Mesenchymal stem cell (in vitro differentiated cells and primary cell): Measurements from ENCODE around the gene ABCC10.

Experiments used
- DNase-seq: peaks from one replicate; pipeline ENCODE4 v3.0.0-alpha.2; 2013
- H2AFZ ChIP-seq: one replicate; pipeline ENCODE4 v1.6.1; 2013; ENCODE audit warnings: low read depth, mild to moderate bottlenecking, control low read depth, inconsistent platforms, low read length, moderate library complexity
- H2AK5ac ChIP-seq: 2 replicates; pipeline ENCODE4 v1.6.1; 2013; ENCODE audit warnings: low read length, moderate library complexity, mild to moderate bottlenecking, inconsistent platforms; ENCODE audit not compliant: severe bottlenecking
- H2BK120ac ChIP-seq: one replicate; pipeline ENCODE4 v1.6.1; 2013; ENCODE audit warnings: low read depth, mild to moderate bottlenecking, inconsistent platforms, low read length, moderate library complexity
- H2BK12ac ChIP-seq, 2 experiments: one replicate each; pipeline ENCODE4 v1.6.1; 2013; ENCODE audit warnings: inconsistent platforms in 2 of 2, low read length in 2 of 2, mild to moderate bottlenecking in 2 of 2, moderate library complexity in 2 of 2, control low read depth in 1 of 2
- H2BK15ac ChIP-seq: one replicate; pipeline ENCODE4 v1.6.1; 2013; ENCODE audit warnings: mild to moderate bottlenecking, low read depth, inconsistent platforms; ENCODE audit not compliant: poor library complexity, severe bottlenecking
- H2BK5ac ChIP-seq: 2 replicates; pipeline ENCODE4 v1.6.1; 2013; ENCODE audit warnings: low read depth, mild to moderate bottlenecking, low read length, control low read depth, inconsistent platforms; ENCODE audit not compliant: poor library complexity, severe bottlenecking
- H3K14ac ChIP-seq, 2 experiments: one replicate each; pipeline ENCODE4 v1.6.1; 2013; ENCODE audit warnings: inconsistent platforms in 2 of 2, low read length in 2 of 2, control low read depth in 1 of 2, mild to moderate bottlenecking in 1 of 2, moderate library complexity in 1 of 2
- H3K18ac ChIP-seq, 2 experiments: one replicate each; pipeline ENCODE4 v1.6.1; 2013; ENCODE audit warnings: inconsistent platforms in 2 of 2, low read length in 2 of 2, control low read depth in 1 of 2, low read depth in 1 of 2, mild to moderate bottlenecking in 1 of 2
- H3K23ac ChIP-seq, 2 experiments: one replicate each; pipeline ENCODE4 v1.6.1; 2013; ENCODE audit warnings: inconsistent platforms in 2 of 2, low read length in 2 of 2, mild to moderate bottlenecking in 2 of 2, moderate library complexity in 2 of 2, control low read depth in 1 of 2
- H3K27ac ChIP-seq: 2 replicates; pipeline ENCODE4 v1.5.1; 2013; ENCODE audit warnings: mild to moderate bottlenecking, moderate library complexity, low read length, control low read depth, inconsistent platforms; ENCODE audit not compliant: poor library complexity, severe bottlenecking
- H3K27me3 ChIP-seq, 2 experiments: 2 replicates each; pipeline versions ENCODE4 v1.6.1 to v1.7.0; 2013; ENCODE audit warnings: low read length in 2 of 2, mild to moderate bottlenecking in 2 of 2, moderate library complexity in 2 of 2, control low read depth in 1 of 2, inconsistent platforms in 1 of 2; ENCODE audit not compliant: control insufficient read depth in 1 of 2, insufficient read depth in 1 of 2
- H3K36me3 ChIP-seq, 2 experiments: 2 replicates each; pipeline versions ENCODE4 v1.6.1 to v1.7.0; 2013; ENCODE audit warnings: low read length in 2 of 2, control low read depth in 1 of 2, inconsistent platforms in 1 of 2, low read depth in 1 of 2, mild to moderate bottlenecking in 1 of 2; ENCODE audit not compliant: insufficient read depth in 2 of 2, control insufficient read depth in 1 of 2
- H3K4ac ChIP-seq, 2 experiments: one replicate each; pipeline ENCODE4 v1.6.1; 2013; ENCODE audit warnings: inconsistent platforms in 2 of 2, low read length in 2 of 2, mild to moderate bottlenecking in 2 of 2, moderate library complexity in 2 of 2, control low read depth in 1 of 2, low read depth in 1 of 2
- H3K4me1 ChIP-seq: 2 replicates; pipeline ENCODE4 v1.6.1; 2013; ENCODE audit warnings: low read depth, low read length, control low read depth; ENCODE audit not compliant: control insufficient read depth, insufficient read depth
- H3K4me2 ChIP-seq: 2 replicates; pipeline ENCODE4 v1.6.1; 2013; ENCODE audit warnings: low read length, mild to moderate bottlenecking, inconsistent platforms; ENCODE audit not compliant: poor library complexity, severe bottlenecking
- H3K4me3 ChIP-seq, 2 experiments: 2 replicates each; pipeline versions ENCODE4 v1.5.1 to v1.7.0; 2013; ENCODE audit warnings: low read length in 2 of 2, mild to moderate bottlenecking in 2 of 2, control low read depth in 1 of 2, low read depth in 1 of 2; ENCODE audit not compliant: insufficient read depth in 1 of 2
- H3K79me1 ChIP-seq: replicated peaks from 2 replicates; pipeline ENCODE4 v1.6.1; 2013; ENCODE audit warnings: mild to moderate bottlenecking, control low read depth, low read length, inconsistent platforms; ENCODE audit not compliant: poor library complexity, severe bottlenecking
- H3K9ac ChIP-seq: 2 replicates; pipeline ENCODE4 v1.7.0; 2013; ENCODE audit warnings: mild to moderate bottlenecking, low read length, moderate library complexity
- H3K9me3 ChIP-seq: 2 replicates; pipeline ENCODE4 v1.7.0; 2013; ENCODE audit warnings: mild to moderate bottlenecking, low read length; ENCODE audit not compliant: control insufficient read depth
- H4K8ac ChIP-seq: one replicate; pipeline ENCODE4 v1.6.1; 2013; ENCODE audit warnings: inconsistent platforms, mild to moderate bottlenecking, low read length, moderate library complexity
- H4K91ac ChIP-seq: one replicate; pipeline ENCODE4 v1.6.1; 2013; ENCODE audit warnings: mild to moderate bottlenecking, low read length, inconsistent platforms
- WGBS: methylation state at CpG from one replicate; pipeline ENCODE4 v1.1.7; 2013; ENCODE audit warnings: mixed read lengths; 5-methylcytosine and 5-hydroxymethylcytosine counted together

ABCC10 gene

DNA sequence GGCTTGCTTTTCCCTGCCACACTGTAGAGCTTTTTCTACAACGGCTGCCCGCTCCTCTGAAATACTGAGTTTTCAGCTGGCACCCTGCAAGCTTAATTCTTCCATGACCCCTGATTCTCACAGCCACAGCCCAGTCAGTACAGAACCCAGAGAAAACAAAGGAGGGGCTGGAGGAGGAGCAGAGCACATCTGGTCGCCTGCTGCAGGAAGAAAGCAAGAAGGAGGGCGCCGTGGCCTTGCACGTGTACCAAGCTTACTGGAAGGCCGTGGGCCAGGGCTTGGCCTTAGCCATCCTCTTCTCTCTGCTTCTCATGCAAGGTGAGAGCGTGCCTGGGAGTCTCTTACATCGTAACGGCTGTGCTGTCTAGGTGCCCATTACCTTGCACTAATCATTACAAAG, 16.7 kb downstream of the ABCC10 start:
- DNase-seq, result no peak
- no peak overlapping the region for H4K91ac ChIP-seq
- no peak overlapping the region for H3K9ac ChIP-seq
- H3K14ac ChIP-seq, result no peak overlapping the region
- H3K23ac ChIP-seq, result no peak overlapping the region
- H3K79me1 ChIP-seq, result no peaks in the 10 kb centered on the region
- H2BK5ac ChIP-seq, result no peak overlapping the region
- WGBS, result 94% methylated on average over 9 of the region's 10 CpGs
- H4K8ac ChIP-seq, result no peak overlapping the region
- H2AK5ac ChIP-seq, result no peak overlapping the region
- no peak overlapping the region for H3K4me3 ChIP-seq
- H2BK120ac ChIP-seq, result no peak overlapping the region
- no peak overlapping the region for H3K27ac ChIP-seq
- H3K4ac ChIP-seq, result no peak overlapping the region
- H3K4me2 ChIP-seq, result no peak overlapping the region
- H3K27me3 ChIP-seq, result no peaks in the 10 kb centered on the region
- H3K36me3 ChIP-seq, result peaks cover 82 to 88% of the 10 kb centered on the region in 2 experiments
- no peak overlapping the region for H2BK12ac ChIP-seq
- H2AFZ ChIP-seq, result no peak overlapping the region
- no peak overlapping the region for H2BK15ac ChIP-seq
- H3K4me1 ChIP-seq, result no peaks in the 10 kb centered on the region
- H3K9me3 ChIP-seq, result no peaks in the 10 kb centered on the region
- H3K18ac ChIP-seq, result no peak overlapping the region

DNA sequence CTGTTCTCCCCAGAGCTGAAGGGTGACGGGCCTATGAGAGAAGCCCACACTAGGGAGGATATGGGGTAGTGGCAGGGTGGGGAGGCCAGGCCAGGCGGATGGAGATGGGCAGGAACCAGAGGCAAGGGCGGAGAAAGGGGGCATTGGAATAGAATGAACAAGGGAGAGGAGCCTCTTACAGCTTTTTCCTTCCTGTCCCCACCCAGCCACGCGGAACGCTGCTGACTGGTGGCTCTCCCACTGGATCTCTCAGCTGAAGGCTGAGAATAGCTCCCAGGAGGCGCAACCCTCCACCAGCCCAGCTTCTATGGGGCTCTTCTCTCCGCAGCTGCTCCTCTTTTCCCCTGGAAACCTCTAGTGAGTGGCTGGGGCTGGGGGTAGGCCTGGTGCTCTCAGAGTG, 17.2 kb downstream of the ABCC10 start:
- H3K4me1 ChIP-seq, result no peaks in the 10 kb centered on the region
- no peak overlapping the region for H4K8ac ChIP-seq
- H3K23ac ChIP-seq, result no peak overlapping the region
- H2AFZ ChIP-seq, result no peak overlapping the region
- 96% methylated on average over 6 of the region's 8 CpGs for WGBS
- H2BK5ac ChIP-seq, result no peak overlapping the region
- H3K9ac ChIP-seq, result no peak overlapping the region
- H2AK5ac ChIP-seq, result no peak overlapping the region
- no peak overlapping the region for H4K91ac ChIP-seq
- H3K79me1 ChIP-seq, result no peaks in the 10 kb centered on the region
- H3K27me3 ChIP-seq, result no peaks in the 10 kb centered on the region
- no peak for DNase-seq
- H3K4me3 ChIP-seq, result no peak overlapping the region
- no peak overlapping the region for H3K18ac ChIP-seq
- no peak overlapping the region for H2BK120ac ChIP-seq
- no peak overlapping the region for H3K4me2 ChIP-seq
- no peak overlapping the region for H3K14ac ChIP-seq
- no peaks in the 10 kb centered on the region for H3K9me3 ChIP-seq
- no peak overlapping the region for H2BK12ac ChIP-seq
- no peak overlapping the region for H3K4ac ChIP-seq
- H3K27ac ChIP-seq, result no peak overlapping the region
- no peak overlapping the region for H2BK15ac ChIP-seq
- H3K36me3 ChIP-seq, result peaks cover 84 to 87% of the 10 kb centered on the region in 2 experiments

DNA sequence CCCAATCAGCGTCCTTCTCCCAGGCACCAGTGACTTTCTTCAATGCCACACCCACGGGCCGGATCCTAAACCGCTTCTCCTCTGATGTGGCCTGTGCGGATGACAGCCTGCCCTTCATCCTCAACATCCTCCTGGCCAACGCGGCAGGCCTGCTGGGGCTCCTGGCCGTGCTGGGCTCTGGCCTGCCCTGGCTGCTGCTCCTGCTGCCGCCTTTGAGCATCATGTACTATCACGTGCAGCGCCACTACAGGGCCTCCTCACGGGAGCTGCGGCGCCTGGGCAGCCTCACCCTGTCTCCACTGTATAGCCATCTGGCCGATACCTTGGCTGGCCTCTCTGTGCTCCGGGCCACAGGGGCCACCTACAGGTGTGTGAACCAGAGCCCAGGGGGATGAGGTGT, 18.2 kb downstream of the ABCC10 start:
- Histone ChIP-seq H3K14ac (no peak overlapping the region), H2BK5ac (no peak overlapping the region), H3K9ac (no peak overlapping the region), H3K23ac (no peak overlapping the region), H2AK5ac (no peak overlapping the region), H3K4ac (no peak overlapping the region), H2BK120ac (no peak overlapping the region), H4K91ac (no peak overlapping the region), H3K4me1 (no peaks in the 10 kb centered on the region), H3K4me3 (no peak overlapping the region), H2AFZ (no peak overlapping the region), H4K8ac (no peak overlapping the region), H3K27me3 (no peaks in the 10 kb centered on the region), H2BK12ac (no peak overlapping the region), H3K36me3 (peaks cover 85 to 88% of the 10 kb centered on the region in 2 experiments), H3K27ac (no peak overlapping the region), H3K9me3 (no peaks in the 10 kb centered on the region), H2BK15ac (no peak overlapping the region), H3K79me1 (no peaks in the 10 kb centered on the region), H3K4me2 (no peak overlapping the region), H3K18ac (no peak overlapping the region)
- no peak for DNase-seq
- 98% methylated on average over 16 of the region's 16 CpGs for WGBS

DNA sequence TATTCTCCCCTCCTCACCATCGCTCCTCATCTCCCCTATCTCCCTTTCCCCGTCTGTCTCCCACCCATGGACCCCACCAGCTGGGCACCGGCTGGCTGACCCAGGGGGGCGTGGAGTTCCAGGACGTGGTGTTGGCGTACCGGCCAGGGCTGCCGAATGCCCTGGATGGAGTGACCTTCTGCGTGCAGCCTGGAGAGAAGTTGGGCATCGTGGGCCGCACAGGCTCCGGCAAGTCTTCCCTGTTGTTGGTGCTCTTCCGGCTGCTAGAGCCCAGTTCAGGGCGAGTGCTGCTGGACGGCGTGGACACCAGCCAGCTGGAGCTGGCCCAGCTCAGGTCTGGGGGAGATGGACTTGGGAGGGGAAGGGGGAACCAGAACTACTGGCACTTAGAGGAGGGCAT, 20.3 kb downstream of the ABCC10 start:
- Histone ChIP-seq H3K18ac (no peak overlapping the region), H2BK15ac (no peak overlapping the region), H2BK5ac (no peak overlapping the region), H3K4me3 (no peak overlapping the region), H3K27ac (no peak overlapping the region), H4K8ac (no peak overlapping the region), H2BK120ac (no peak overlapping the region), H3K27me3 (no peaks in the 10 kb centered on the region), H3K4me1 (no peaks in the 10 kb centered on the region), H2AK5ac (no peak overlapping the region), H3K23ac (no peak overlapping the region), H3K9me3 (no peaks in the 10 kb centered on the region), H3K79me1 (no peaks in the 10 kb centered on the region), H4K91ac (no peak overlapping the region), H3K4me2 (no peak overlapping the region), H2BK12ac (no peak overlapping the region), H3K36me3 (peaks cover 90 to 92% of the 10 kb centered on the region in 2 experiments), H3K9ac (no peak overlapping the region), H2AFZ (no peak overlapping the region), H3K14ac (no peak overlapping the region), H3K4ac (no peak overlapping the region)
- WGBS, result 94% methylated on average over 16 of the region's 16 CpGs
- no peak for DNase-seq
